Loucy (cell line): ENCODE data around the gene LAPTM4A.

Source experiments
- H2AFZ ChIP-seq: fragments of 200-600 bp; sonication (generic); 2 replicates; pipeline ENCODE4 v1.6.0; 2016; ENCODE audit warnings: antibody characterized with exemption, mild to moderate bottlenecking, low read length, moderate library complexity
- H3F3A ChIP-seq: fragments of 200-600 bp; 2 replicates; pipeline ENCODE4 v1.6.0; 2016; ENCODE audit warnings: antibody characterized with exemption, low read depth, mild to moderate bottlenecking
- H3K27me3 ChIP-seq: fragments of 200-600 bp; sonication (generic); 2 replicates; pipeline ENCODE4 v1.6.1; 2014; ENCODE audit warnings: low read length, mild to moderate bottlenecking; ENCODE audit not compliant: insufficient read depth, poor library complexity, severe bottlenecking
- H3K36me3 ChIP-seq: fragments of 200-600 bp; sonication (generic); 2 replicates; pipeline ENCODE4 v1.6.1; 2016; ENCODE audit warnings: low read length; ENCODE audit not compliant: insufficient read depth
- H3K4me1 ChIP-seq: fragments of 200-600 bp; sonication (generic); 2 replicates; pipeline ENCODE4 v1.5.1; 2014; ENCODE audit warnings: low read length, mild to moderate bottlenecking; ENCODE audit not compliant: insufficient read depth, poor library complexity, severe bottlenecking
- H3K4me2 ChIP-seq: fragments of 200-600 bp; sonication (generic); 2 replicates; pipeline ENCODE4 v1.6.0; 2014; ENCODE audit warnings: antibody characterized with exemption, low read length, low read depth, mild to moderate bottlenecking; ENCODE audit not compliant: poor library complexity, severe bottlenecking
- H3K4me3 ChIP-seq: fragments of 200-600 bp; sonication (generic); 2 replicates; pipeline ENCODE4 v1.5.1; 2014; ENCODE audit warnings: low read length, mild to moderate bottlenecking, mixed read lengths; ENCODE audit not compliant: poor library complexity, severe bottlenecking
- H3K79me2 ChIP-seq: fragments of 200-600 bp; sonication (generic); 2 replicates; pipeline ENCODE4 v1.6.1; 2014; ENCODE audit warnings: low read length; ENCODE audit not compliant: insufficient read depth
- H3K9ac ChIP-seq: fragments of 200-600 bp; sonication (generic); 2 replicates; pipeline ENCODE4 v1.6.0; 2014; ENCODE audit warnings: mild to moderate bottlenecking, low read depth, low read length, moderate library complexity; ENCODE audit not compliant: poor library complexity, severe bottlenecking
- H3K9me2 ChIP-seq: fragments of 200-600 bp; sonication (generic); replicated peaks from 2 replicates; pipeline ENCODE4 v1.6.1; 2016; ENCODE audit warnings: low read depth, low read length, mixed read lengths
- H3K9me3 ChIP-seq: fragments of 200-600 bp; sonication (generic); 2 replicates; pipeline ENCODE4 v1.6.1; 2014; ENCODE audit warnings: mild to moderate bottlenecking, antibody characterized with exemption, low read length, low read depth; ENCODE audit not compliant: insufficient read depth
- H4K20me1 ChIP-seq: fragments of 200-600 bp; sonication (generic); 2 replicates; pipeline ENCODE4 v1.6.0; 2014; ENCODE audit warnings: antibody characterized with exemption, low read length, mild to moderate bottlenecking; ENCODE audit not compliant: insufficient read depth, poor library complexity, severe bottlenecking
- EZH2phosphoT487 ChIP-seq: fragments of 200-600 bp; IDR thresholded peaks from 2 replicates; pipeline ENCODE4 v1.6.1; 2018; ENCODE audit warnings: antibody characterized with exemption, mild to moderate bottlenecking, moderate library complexity, borderline replicate concordance
- TF ChIP-seq, protein P1 (sequence below): fragments of 200-600 bp; sonication (generic); conservative IDR thresholded peaks from 2 replicates; pipeline ENCODE4 v1.5.1; 2014; ENCODE audit warnings: mild to moderate bottlenecking, antibody characterized with exemption, low read length

Gene LAPTM4A

DNA sequence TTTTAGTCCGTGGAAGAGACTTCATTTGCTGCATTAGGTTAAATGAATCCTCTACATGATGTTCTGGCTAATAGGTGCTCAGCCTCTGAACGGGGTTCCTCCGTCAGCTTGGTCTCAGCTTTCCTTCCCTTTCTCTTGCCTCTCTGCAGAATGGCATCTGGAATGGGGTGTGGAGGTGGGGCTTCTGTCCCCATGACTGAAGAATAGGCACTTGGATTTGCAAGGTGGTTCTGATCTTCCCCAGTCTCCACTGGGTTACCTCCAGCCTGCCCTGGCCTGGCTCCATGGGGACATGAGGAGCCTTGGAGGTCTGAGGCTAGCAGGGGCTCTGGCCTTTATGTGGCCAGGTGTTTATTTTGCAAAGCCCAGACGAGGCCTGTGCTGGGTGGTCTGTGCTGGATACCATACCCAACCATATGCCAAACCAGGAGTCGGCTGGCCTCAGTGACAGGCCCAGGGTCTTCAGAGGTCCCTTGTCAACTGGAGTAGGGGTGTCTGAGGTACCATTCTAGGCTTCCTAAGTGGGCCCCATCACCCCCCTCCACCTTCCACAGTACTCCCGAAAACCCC, 28.2 kb upstream of the LAPTM4A start:
- H3K79me2 ChIP-seq = no peaks in the 10 kb centered on the region
- no peaks in the 10 kb centered on the region for H3K27me3 ChIP-seq
- H4K20me1 ChIP-seq = no peaks in the 10 kb centered on the region
- no peaks in the 10 kb centered on the region for H3K9me3 ChIP-seq
- no peak overlapping the region for H3K4me3 ChIP-seq
- H3K9me2 ChIP-seq = no peaks in the 10 kb centered on the region
- H3K4me1 ChIP-seq = no peaks in the 10 kb centered on the region
- no peaks in the 10 kb centered on the region for H3F3A ChIP-seq
- no peak for TF ChIP-seq EZH2phosphoT487
- TF ChIP-seq, protein P1, sequence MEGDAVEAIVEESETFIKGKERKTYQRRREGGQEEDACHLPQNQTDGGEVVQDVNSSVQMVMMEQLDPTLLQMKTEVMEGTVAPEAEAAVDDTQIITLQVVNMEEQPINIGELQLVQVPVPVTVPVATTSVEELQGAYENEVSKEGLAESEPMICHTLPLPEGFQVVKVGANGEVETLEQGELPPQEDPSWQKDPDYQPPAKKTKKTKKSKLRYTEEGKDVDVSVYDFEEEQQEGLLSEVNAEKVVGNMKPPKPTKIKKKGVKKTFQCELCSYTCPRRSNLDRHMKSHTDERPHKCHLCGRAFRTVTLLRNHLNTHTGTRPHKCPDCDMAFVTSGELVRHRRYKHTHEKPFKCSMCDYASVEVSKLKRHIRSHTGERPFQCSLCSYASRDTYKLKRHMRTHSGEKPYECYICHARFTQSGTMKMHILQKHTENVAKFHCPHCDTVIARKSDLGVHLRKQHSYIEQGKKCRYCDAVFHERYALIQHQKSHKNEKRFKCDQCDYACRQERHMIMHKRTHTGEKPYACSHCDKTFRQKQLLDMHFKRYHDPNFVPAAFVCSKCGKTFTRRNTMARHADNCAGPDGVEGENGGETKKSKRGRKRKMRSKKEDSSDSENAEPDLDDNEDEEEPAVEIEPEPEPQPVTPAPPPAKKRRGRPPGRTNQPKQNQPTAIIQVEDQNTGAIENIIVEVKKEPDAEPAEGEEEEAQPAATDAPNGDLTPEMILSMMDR = no peak
- H3K36me3 ChIP-seq = no peaks in the 10 kb centered on the region
- H3K4me2 ChIP-seq = no peak overlapping the region
- no peak overlapping the region for H2AFZ ChIP-seq
- H3K9ac ChIP-seq = no peak overlapping the region

DNA sequence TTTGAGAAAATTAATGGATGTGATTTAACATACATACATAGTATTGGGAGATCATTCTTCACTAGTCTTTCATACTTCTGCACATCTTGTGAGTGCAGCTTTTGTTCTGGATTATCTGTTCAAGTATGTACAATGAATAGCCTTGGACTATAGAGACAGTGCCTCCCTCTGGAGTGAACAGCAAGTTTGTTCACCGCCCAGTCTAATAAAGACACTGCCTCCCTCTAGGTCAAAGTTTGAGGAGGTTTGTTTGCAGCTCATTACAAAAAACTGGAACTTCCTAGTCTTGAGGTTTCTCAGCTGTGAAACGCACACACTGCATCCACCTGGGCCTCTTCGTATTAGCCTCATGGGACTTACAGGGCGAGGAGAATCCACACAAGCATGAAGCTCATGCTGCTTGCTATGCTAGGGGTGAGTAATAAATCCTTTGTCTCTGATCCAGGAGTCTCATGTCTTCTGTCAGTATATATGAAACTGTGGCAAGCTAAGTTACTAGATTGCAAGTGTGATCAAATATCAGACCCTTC, 26.0 kb upstream of the LAPTM4A start:
- TF ChIP-seq, protein P1 = peak; percentile 31; the same call in 1 of the 2 replicates
- TF ChIP-seq EZH2phosphoT487 = no peak

DNA sequence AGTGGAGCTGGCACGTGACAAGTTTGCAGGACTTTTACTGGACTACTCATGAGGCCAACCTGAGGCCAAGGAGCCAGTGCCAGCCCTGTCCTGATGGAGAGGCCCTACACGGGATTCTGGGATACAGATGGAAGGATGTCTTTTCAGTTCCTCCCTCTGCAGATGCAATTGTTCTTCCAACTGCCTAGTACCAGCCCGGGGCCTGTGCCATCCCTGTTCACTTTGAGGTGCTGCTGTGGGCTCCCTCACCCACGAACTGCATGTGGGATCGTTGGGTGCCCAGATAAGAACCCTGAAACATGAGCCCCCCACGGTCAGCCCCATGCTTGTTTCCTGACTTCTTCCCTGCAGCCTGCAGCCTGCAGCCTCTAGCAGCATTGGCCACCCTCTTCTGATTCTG, 25.3 kb upstream of the LAPTM4A start:
- no peaks in the 10 kb centered on the region for H3K36me3 ChIP-seq
- no peaks in the 10 kb centered on the region for H3K9me2 ChIP-seq
- H3K27me3 ChIP-seq = no peaks in the 10 kb centered on the region
- H3K4me1 ChIP-seq = no peaks in the 10 kb centered on the region
- H3K9me3 ChIP-seq = no peaks in the 10 kb centered on the region
- H2AFZ ChIP-seq = no peak overlapping the region
- no peak overlapping the region for H3K4me2 ChIP-seq
- no peak overlapping the region for H3K9ac ChIP-seq
- TF ChIP-seq, protein P1 = no peak
- TF ChIP-seq EZH2phosphoT487 = no peak
- no peak overlapping the region for H3K4me3 ChIP-seq
- no peaks in the 10 kb centered on the region for H3F3A ChIP-seq
- H3K79me2 ChIP-seq = no peaks in the 10 kb centered on the region
- no peaks in the 10 kb centered on the region for H4K20me1 ChIP-seq

More for the DNA sequence above, 26.0 kb upstream of the LAPTM4A start:
- Histone ChIP-seq H3K27me3 (no peaks in the 10 kb centered on the region), H3K4me2 (no peak overlapping the region), H3K9me2 (no peaks in the 10 kb centered on the region), H3K79me2 (no peaks in the 10 kb centered on the region), H3K9ac (no peak overlapping the region), H3K4me3 (no peak overlapping the region), H3F3A (no peaks in the 10 kb centered on the region), H3K36me3 (no peaks in the 10 kb centered on the region), H3K4me1 (no peaks in the 10 kb centered on the region), H2AFZ (no peak overlapping the region), H3K9me3 (no peaks in the 10 kb centered on the region), H4K20me1 (no peaks in the 10 kb centered on the region)
